ACC112 (cell line): ENCODE measurements around the gene IRF1.

Source experiments
- H2AFZ ChIP-seq: fragments of 200-600 bp; sonication (generic); one replicate; pipeline ENCODE4 v1.6.0; 2017; ENCODE audit warnings: antibody characterized with exemption, low read length; ENCODE audit not compliant: unreplicated experiment
- H3K27ac ChIP-seq: fragments of 200-600 bp; sonication (generic); 2 replicates; pipeline ENCODE4 v1.5.1; 2014; ENCODE audit warnings: low read depth, mild to moderate bottlenecking, antibody characterized with exemption, low read length, moderate library complexity
- H3K27me3 ChIP-seq: fragments of 200-600 bp; sonication (generic); 2 replicates; pipeline ENCODE4 v1.6.1; 2014; ENCODE audit warnings: mild to moderate bottlenecking, antibody characterized with exemption, low read length, moderate library complexity, mixed read lengths; ENCODE audit not compliant: insufficient read depth
- H3K36me3 ChIP-seq: fragments of 200-600 bp; sonication (generic); 2 replicates; pipeline ENCODE4 v1.6.1; 2016; ENCODE audit warnings: mild to moderate bottlenecking, antibody characterized with exemption, low read length, moderate library complexity, mixed read lengths; ENCODE audit not compliant: insufficient read depth
- H3K4me1 ChIP-seq: fragments of 200-600 bp; sonication (generic); one replicate; pipeline ENCODE4 v1.6.1; 2016; ENCODE audit warnings: low read length, mixed read lengths; ENCODE audit not compliant: insufficient read depth, unreplicated experiment, control insufficient read depth
- H3K4me3 ChIP-seq: fragments of 200-600 bp; sonication (generic); 2 replicates; pipeline ENCODE4 v1.5.1; 2014; ENCODE audit warnings: mild to moderate bottlenecking, low read depth, low read length
- H3K79me2 ChIP-seq: fragments of 200-600 bp; sonication (generic); one replicate; pipeline ENCODE4 v1.6.0; 2016; ENCODE audit warnings: low read length; ENCODE audit not compliant: control insufficient read depth, unreplicated experiment, insufficient read depth

The IRF1 gene

DNA sequence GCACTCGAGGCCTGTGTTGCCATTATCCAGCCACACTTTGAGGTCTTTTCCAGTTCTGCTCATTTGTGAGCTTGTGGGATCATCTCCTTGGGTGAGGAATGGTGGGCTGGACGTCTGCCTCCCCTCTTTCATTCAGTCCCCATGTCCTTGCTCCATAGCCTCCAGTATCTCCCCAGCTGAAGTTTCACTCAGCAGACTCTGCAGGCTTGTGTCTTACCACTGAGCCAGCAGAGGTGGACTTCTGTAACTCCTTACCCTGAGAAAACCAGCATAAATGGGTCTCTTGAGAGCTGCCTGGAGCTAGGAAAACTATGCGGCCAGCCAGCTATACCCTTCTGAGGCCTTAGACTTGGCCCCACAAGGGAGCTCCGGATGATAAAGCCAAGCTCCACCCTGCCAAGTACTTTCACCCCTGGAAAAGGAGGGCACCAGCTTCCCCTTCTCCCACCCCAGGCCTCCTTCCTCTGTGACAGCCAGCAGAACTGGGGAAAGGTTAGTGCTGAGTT, 12.2 kb downstream of the IRF1 start:
- H3K4me3 ChIP-seq = no peak overlapping the region
- H3K36me3 ChIP-seq = peaks cover 10% of the 10 kb centered on the region; the same call in 1 of the 2 replicates
- no peak overlapping the region for H2AFZ ChIP-seq
- H3K27ac ChIP-seq = no peak overlapping the region
- peaks cover 23% of the 10 kb centered on the region for H3K4me1 ChIP-seq
- H3K27me3 ChIP-seq = no peaks in the 10 kb centered on the region
- H3K79me2 ChIP-seq = no peaks in the 10 kb centered on the region

DNA sequence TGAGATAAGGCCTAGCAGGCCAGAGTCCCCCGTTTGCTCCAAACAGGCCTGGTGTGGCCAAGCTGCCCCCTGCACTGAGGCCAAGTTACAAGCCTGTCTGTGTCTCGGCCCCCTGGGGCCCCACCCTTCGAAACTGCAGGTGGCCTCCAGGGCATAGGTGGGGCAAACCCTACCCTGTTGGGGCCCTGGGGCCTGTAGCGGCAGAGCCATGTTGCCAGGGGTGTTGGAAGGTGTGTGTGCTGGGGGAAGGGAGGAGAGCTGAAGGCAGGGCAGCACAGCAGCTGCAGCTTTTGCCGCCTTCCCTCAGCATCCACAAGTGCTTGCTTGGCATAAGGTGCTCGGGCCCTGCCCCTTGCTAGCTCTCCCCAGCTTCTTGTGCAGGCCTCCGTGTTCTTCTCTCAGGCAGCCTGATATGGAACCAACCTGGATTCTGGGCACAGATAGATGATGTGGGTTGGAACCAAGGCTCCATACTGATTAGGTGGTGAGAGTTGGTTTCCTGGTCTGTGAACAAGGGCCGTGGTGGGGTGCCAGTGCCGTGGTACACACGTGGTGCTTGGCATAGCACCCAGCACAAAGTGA, 12.7 kb downstream of the IRF1 start:
- peaks cover 5% of the 10 kb centered on the region; the same call in 1 of the 2 replicates for H3K36me3 ChIP-seq
- no peak overlapping the region for H3K4me3 ChIP-seq
- H3K79me2 ChIP-seq = no peaks in the 10 kb centered on the region
- no peak overlapping the region for H2AFZ ChIP-seq
- H3K4me1 ChIP-seq = peaks cover 23% of the 10 kb centered on the region
- H3K27ac ChIP-seq = no peak overlapping the region
- H3K27me3 ChIP-seq = no peaks in the 10 kb centered on the region

DNA sequence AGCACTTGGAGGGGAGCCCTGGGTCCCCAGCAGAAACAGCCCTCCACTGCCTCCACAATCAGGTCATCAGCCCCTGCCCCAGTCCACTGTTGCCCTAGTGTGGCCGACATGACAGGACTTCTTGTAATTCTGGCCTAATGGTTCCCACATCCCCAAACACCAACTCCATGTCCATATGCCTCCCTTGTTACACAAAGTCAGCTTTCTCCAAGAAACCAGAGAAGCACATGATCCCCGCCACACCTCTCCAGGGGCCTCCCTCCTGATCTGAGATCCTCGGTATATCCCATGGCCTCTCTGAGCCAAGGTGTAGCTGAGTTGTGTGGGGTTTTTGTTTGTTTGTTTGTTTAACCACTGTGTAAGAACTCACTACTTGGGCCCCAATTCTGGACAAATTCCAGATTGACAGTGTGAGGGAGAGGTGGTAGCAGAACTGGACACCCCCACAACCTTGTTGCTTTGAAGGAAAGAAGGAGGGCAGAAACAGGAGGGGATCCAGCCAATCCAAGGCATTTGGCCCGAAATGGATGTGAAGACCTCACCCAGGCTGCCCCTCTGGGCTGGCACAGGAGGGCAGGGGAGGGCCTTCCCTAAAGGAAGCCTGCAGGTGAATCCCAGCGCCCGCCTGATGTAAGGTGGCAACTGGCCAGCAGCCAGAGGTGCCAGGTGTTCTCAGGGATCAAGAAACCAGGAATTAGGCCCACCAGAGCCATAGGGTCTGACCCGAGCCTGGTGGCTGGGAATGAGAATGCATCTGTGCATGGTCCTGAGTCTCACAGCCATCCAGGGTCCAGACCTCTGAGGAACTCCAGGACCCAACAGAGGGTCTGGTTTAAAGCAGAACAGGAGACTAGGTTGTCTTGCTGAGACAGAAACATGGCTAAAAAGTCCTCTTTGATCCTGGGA, 13.4 kb downstream of the IRF1 start:
- Histone ChIP-seq H3K27ac (no peak overlapping the region), H3K4me3 (no peak overlapping the region), H3K79me2 (no peaks in the 10 kb centered on the region), H3K4me1 (peaks cover 23% of the 10 kb centered on the region), H3K36me3 (peaks cover 5% of the 10 kb centered on the region; the same call in 1 of the 2 replicates), H3K27me3 (no peaks in the 10 kb centered on the region), H2AFZ (no peak overlapping the region)

DNA sequence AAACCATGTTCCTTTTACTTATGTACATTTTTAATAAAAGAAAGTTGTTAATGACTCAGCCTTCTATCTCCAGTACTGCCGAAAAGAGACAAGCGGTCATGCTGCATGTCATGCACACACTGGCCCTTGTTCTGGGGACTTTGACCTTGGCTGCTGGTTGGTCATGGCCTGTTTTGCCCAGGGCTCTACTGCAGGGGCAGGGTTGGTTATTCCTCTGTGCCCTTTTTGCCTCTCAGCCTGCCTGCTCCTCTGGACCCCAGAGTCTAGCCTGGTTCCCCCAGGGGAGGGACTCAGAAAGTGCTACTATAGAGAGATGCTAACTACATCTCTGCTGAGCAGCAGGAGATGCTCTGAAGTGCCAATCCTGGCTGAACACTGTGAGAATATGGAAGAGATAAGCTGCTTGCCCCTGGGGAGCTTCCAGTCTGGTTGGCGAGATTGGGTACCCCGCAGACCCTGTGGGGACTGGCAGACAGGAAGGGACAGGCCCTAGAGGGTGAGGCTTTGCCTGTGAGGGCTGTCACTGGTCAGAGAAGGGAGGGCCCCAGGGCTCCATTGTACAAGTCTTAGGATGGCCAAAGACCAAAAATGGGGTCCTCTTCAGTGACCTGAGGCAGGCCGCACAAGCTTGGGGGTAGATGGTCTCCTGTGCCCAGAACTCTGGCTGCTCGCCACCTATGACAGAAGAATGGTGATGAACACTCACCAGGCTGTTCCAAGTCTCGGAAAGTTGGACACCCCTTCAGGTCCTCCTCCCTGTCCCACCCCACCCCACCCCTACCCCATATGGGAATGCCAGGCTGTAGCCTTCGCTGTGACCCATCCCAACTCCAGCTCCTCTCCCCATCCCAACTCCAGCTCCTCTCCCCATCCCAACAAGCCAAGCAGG, 14.3 kb downstream of the IRF1 start:
- Histone ChIP-seq H3K79me2 (no peaks in the 10 kb centered on the region), H3K4me1 (peaks cover 23% of the 10 kb centered on the region), H3K27ac (no peak overlapping the region)

DNA sequence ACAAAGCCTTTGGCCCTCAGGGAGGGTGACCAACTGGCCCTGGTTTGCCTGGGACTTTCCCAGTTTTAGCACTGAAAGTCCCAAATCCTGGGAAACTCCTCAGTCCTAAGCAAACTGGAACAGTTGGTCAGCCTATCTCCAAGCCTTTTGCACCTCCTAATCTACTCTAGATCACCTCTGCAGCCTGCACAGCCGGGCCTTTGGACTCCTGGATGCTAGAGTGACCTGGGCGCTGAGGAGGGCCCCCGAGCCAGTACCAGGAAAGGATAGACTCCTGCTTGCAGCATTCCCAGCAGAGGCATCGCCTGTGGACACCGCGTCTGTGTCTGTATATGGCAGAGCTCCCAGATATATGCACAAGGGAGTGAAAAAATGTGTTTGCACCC, 15.1 kb downstream of the IRF1 start:
- Histone ChIP-seq H3K36me3 (no peaks in the 10 kb centered on the region; the same call in 1 of the 2 replicates), H2AFZ (no peak overlapping the region), H3K4me3 (no peak overlapping the region), H3K4me1 (peaks cover 23% of the 10 kb centered on the region), H3K79me2 (no peaks in the 10 kb centered on the region), H3K27me3 (no peaks in the 10 kb centered on the region), H3K27ac (no peak overlapping the region)

More for the DNA sequence above, 14.3 kb downstream of the IRF1 start:
- peaks cover 2% of the 10 kb centered on the region; the same call in 1 of the 2 replicates for H3K36me3 ChIP-seq
- H3K4me3 ChIP-seq = no peak overlapping the region
- H3K27me3 ChIP-seq = no peaks in the 10 kb centered on the region
- H2AFZ ChIP-seq = no peak overlapping the region

DNA sequence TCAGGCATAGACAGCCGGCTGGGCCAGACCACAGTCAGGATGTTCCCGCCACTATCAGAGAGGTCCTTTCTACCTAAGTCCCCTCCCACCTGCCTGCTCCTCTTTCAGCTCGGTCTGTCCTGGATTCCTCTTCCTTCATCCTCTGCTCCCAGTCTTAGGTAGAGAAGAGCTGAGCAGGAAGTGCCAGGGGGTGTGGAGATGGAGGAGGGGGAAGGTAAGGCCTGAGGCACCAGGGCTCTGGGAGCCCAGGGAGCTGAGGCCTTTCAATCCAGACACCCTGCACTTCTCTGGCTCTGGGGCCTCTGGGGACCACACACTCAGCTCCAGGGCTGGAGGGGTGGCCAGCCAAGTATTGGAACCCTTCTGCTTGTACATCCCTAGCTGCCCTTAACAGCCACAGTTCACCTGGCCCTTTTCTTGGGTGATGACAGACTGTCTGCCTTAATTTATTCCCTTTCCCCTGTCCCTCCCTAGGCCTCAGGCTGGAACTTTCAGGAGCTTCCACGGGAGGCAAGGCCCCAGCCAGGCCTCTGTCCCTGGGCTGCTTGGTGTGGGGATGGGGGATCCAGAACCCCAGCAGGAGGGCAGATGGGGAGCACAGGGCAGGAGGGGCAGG, 15.6 kb downstream of the IRF1 start:
- H3K4me1 ChIP-seq = peaks cover 26% of the 10 kb centered on the region
- H3K27me3 ChIP-seq = no peaks in the 10 kb centered on the region
- H3K36me3 ChIP-seq = no peaks in the 10 kb centered on the region; the same call in 1 of the 2 replicates
- H3K4me3 ChIP-seq = no peak overlapping the region
- H3K79me2 ChIP-seq = no peaks in the 10 kb centered on the region
- H2AFZ ChIP-seq = no peak overlapping the region
- no peak overlapping the region for H3K27ac ChIP-seq

DNA sequence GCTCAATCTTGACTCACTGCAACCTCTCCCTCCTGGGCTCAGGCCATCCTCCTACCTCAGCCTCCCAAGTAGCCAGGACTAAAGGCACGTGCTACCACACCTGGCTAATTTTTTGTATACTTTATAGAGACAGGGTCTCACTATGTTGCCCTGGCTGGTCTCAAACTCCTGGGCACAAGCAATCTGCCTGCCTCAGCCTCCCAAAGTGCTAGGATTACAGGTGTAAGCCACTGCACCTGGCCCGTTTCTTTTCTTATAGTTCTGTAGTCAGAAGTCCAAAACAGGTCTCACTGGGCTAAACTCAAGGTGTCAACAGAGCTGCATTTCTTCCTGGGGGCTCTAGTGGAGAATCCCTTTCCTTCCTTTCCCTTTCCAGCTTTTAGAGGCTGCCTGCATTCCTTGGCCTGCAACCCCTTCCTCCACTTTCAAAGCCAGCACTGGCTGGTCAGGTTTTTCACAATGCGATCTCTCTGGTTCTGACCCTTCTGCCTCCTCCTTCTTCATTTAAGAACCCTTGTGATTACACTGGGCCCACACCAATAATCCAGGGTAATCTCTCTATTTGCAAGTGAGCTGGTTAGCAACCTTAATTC, 16.3 kb downstream of the IRF1 start:
- H2AFZ ChIP-seq = no peak overlapping the region

DNA sequence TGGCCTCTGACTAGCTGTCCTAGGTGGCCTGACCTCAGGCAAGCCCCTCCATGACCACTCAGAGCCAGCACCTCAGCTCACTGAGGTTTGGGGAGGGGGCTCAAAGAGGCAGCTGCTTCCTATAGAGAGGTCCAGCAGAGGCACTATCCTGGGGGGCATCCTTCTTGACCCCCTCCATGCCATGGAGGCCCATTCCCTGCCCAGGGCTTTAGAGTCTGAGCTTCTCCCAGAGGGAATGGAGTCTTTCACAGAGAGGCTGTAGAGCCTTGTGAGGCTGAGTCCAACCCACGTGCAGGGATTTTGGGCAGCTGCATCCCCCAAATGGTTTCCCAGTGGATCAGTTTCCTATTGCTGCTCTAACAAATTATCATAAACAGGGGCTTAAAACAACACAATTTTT, 16.9 kb downstream of the IRF1 start:
- Histone ChIP-seq H3K4me1 (peaks cover 27% of the 10 kb centered on the region), H2AFZ (no peak overlapping the region), H3K27ac (no peak overlapping the region), H3K4me3 (no peak overlapping the region), H3K79me2 (no peaks in the 10 kb centered on the region), H3K27me3 (no peaks in the 10 kb centered on the region), H3K36me3 (no peaks in the 10 kb centered on the region; the same call in 1 of the 2 replicates)

More for the DNA sequence above, 16.3 kb downstream of the IRF1 start:
- H3K4me3 ChIP-seq = no peak overlapping the region
- no peaks in the 10 kb centered on the region for H3K79me2 ChIP-seq
- no peaks in the 10 kb centered on the region for H3K27me3 ChIP-seq
- H3K36me3 ChIP-seq = no peaks in the 10 kb centered on the region; the same call in 1 of the 2 replicates
- no peak overlapping the region for H3K27ac ChIP-seq
- H3K4me1 ChIP-seq = peaks cover 26% of the 10 kb centered on the region

DNA sequence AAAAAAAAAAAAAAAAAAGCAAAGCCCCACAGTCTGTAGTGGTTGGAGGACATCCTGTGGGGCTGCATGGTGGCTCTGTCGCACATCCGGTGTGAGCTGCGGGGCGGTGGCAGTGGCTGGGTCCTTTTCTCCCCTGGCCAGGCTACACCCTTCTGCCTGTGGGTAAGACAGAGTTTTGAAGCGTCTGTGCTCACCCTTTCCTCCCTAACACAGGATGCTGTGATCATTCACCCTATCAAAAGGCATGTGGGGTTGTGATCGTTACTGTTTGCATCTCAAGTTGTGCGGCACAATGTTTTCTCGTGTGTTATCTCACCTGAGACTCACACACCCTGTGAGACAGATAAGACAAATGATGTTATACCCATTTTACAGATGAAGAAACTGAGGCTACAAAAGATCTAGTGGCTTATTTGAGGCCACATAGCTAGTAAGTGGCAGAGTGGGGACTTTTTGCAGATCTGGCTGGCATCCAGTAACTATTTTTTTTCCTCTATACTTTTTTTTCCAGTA, 17.5 kb downstream of the IRF1 start:
- peaks cover 30% of the 10 kb centered on the region for H3K4me1 ChIP-seq
- H3K4me3 ChIP-seq = no peak overlapping the region
- no peak overlapping the region for H2AFZ ChIP-seq
- H3K79me2 ChIP-seq = no peaks in the 10 kb centered on the region
- H3K27ac ChIP-seq = no peak overlapping the region
- no peaks in the 10 kb centered on the region for H3K27me3 ChIP-seq
- H3K36me3 ChIP-seq = no peaks in the 10 kb centered on the region; the same call in 1 of the 2 replicates
